T-helper 22 cell (primary cell): ENCODE results near the gene GALM.

ENCODE experiments used
- DNase-seq: peaks from one replicate; pipeline ENCODE4 v3.0.0-alpha.2; 2020; ENCODE audit warnings: low read depth

The GALM gene

GRCh38 chr2:38775097-38775920, 109.4 kb downstream of the GALM start:
- DNase-seq: no peak

GRCh38 chr2:38775921-38776225, 110.0 kb downstream of the GALM start:
- DNase-seq: no peak

- DNase-seq: no peak
These were observed 110.6 kb downstream of the GALM start for GRCh38 chr2:38776531-38776930.

GRCh38 chr2:38778687-38779082, 112.8 kb downstream of the GALM start:
- no peak for DNase-seq

- DNase-seq: no peak
These were observed 117.7 kb downstream of the GALM start for GRCh38 chr2:38783586-38783985.
